Endodermal cell (in vitro differentiated cells): Measurements from ENCODE around the gene IQUB. TPM values are rescaled to one million over a fixed set of nuclear protein-coding genes. Genes with fewer than 3 reads are reported as not detected.
"Not testable (repeated sequence)": the region's sequence is repeated elsewhere in the genome, so short reads cannot be mapped to it uniquely, and the experiment has no call there.

Experiments used
- DNase-seq: peaks from one replicate; pipeline ENCODE4 v3.0.0-alpha.2; 2017
- H3K27ac ChIP-seq: 2 replicates; pipeline ENCODE4 v1.5.1; 2013; ENCODE audit warnings: mild to moderate bottlenecking, low read depth, low read length, moderate library complexity
- H3K27me3 ChIP-seq: 2 replicates; pipeline ENCODE4 v1.6.1; 2013; ENCODE audit warnings: mild to moderate bottlenecking, low read length, moderate library complexity; ENCODE audit not compliant: insufficient read depth, control insufficient read depth, poor library complexity, severe bottlenecking
- H3K36me3 ChIP-seq: 2 replicates; pipeline ENCODE4 v1.7.0; 2013; ENCODE audit warnings: mild to moderate bottlenecking, low read length, moderate library complexity; ENCODE audit not compliant: control insufficient read depth, insufficient read depth
- H3K4me1 ChIP-seq: one replicate; pipeline ENCODE4 v1.7.0; 2013; ENCODE audit warnings: low read length; ENCODE audit not compliant: control insufficient read depth, insufficient read depth
- H3K4me3 ChIP-seq: 2 replicates; pipeline ENCODE4 v1.5.1; 2013; ENCODE audit warnings: mild to moderate bottlenecking, low read length, moderate library complexity
- H3K9ac ChIP-seq: 2 replicates; pipeline ENCODE4 v1.6.1; 2013; ENCODE audit warnings: mild to moderate bottlenecking, low read length, moderate library complexity; ENCODE audit not compliant: poor library complexity, severe bottlenecking; ENCODE audit errors: extremely low read depth
- H3K9me3 ChIP-seq: 2 replicates; pipeline ENCODE4 v1.6.1; 2013; ENCODE audit warnings: mild to moderate bottlenecking, low read length, moderate library complexity; ENCODE audit not compliant: control insufficient read depth
- H3K27ac Mint-ChIP-seq: 2 replicates; pipeline ENCODE4 v1.8.0; 2020; ENCODE audit warnings: mixed read lengths
- H3K27me3 Mint-ChIP-seq: 2 replicates; pipeline ENCODE4 v1.8.0; 2021; ENCODE audit warnings: mild to moderate bottlenecking, mixed read lengths; ENCODE audit not compliant: insufficient read depth
- H3K36me3 Mint-ChIP-seq: 2 replicates; pipeline ENCODE4 v1.8.0; 2020; ENCODE audit warnings: low read depth, mixed read lengths
- H3K4me1 Mint-ChIP-seq: 2 replicates; pipeline ENCODE4 v1.8.0; 2020; ENCODE audit warnings: mixed read lengths
- H3K4me3 Mint-ChIP-seq: 2 replicates; pipeline ENCODE4 v1.8.0; 2020; ENCODE audit warnings: mild to moderate bottlenecking, moderate library complexity, mixed read lengths
- H3K9me3 Mint-ChIP-seq: 2 replicates; pipeline ENCODE4 v1.8.0; 2020; ENCODE audit warnings: mild to moderate bottlenecking, mixed read lengths
- CTCF ChIP-seq: fragments of 200-600 bp; sonication (generic); conservative IDR thresholded peaks from 2 replicates; pipeline ENCODE4 v1.5.0; 2021; ENCODE audit warnings: antibody characterized with exemption, mild to moderate bottlenecking
- WGBS, 2 experiments: methylation state at CpG; one replicate each; pipeline versions ENCODE4 v1.1.5 to v1.1.7; 2013; ENCODE audit warnings: missing lambda C conversion rate in 2 of 2, mixed read lengths in 1 of 2; ENCODE audit not compliant: insufficient coverage in 1 of 2, insufficient read length in 1 of 2; 5-methylcytosine and 5-hydroxymethylcytosine counted together
- total RNA-seq, 2 donors: library from RNA; stranded (reverse); fragmentation: NEBNext Ultra II Directional in 1 of 2; extraction: Animal tissue kit (Norgen Biotek cat#: 25700) in 1 of 2; gene quantifications; 2 replicates in 1 of 2; 3 replicates in 1 of 2; pipeline ENCODE4 v1.2.1, GENCODE V29; 2021

IQUB gene
- total RNA-seq, 2 donors from 2014 or later: 0.88 to 2.1 TPM

GRCh38 chr7:123528265-123528664 lies 6.1 kb downstream of the IQUB start:
- Mint-ChIP-seq H3K4me3 (peak overlapping the region; percentile 77), H3K36me3 (no peaks in the 10 kb centered on the region), H3K27me3 (peaks cover 11% of the 10 kb centered on the region), H3K4me1 (peaks cover 6% of the 10 kb centered on the region), H3K27ac (peak overlapping the region; percentile 96), H3K9me3 (peaks cover 4% of the 10 kb centered on the region)
- no peaks in the 10 kb centered on the region for H3K36me3 ChIP-seq
- no peak for DNase-seq
- H3K4me3 ChIP-seq: no peak overlapping the region
- no peak overlapping the region for H3K9ac ChIP-seq
- no peaks in the 10 kb centered on the region for H3K4me1 ChIP-seq
- H3K27ac ChIP-seq: no peak overlapping the region
- H3K9me3 ChIP-seq: peaks cover 4% of the 10 kb centered on the region
- peaks cover 4% of the 10 kb centered on the region for H3K27me3 ChIP-seq
- TF ChIP-seq CTCF: no peak
- WGBS, 2 experiments: 45% methylated on average over 5 of the region's 5 CpGs; no CpG with 5 or more reads in 1 of the 2 experiments

- DNase-seq, H3K4me1 ChIP-seq, H3K27me3 ChIP-seq, H3K4me3 ChIP-seq, H3K9me3 ChIP-seq, H3K9ac ChIP-seq, H3K27me3 Mint-ChIP-seq, H3K27ac ChIP-seq, H3K9me3 Mint-ChIP-seq, H3K4me1 Mint-ChIP-seq, H3K36me3 Mint-ChIP-seq, H3K36me3 ChIP-seq: not testable (repeated sequence)
- Mint-ChIP-seq H3K4me3 (peak overlapping the region; percentile 77), H3K27ac (peak overlapping the region; percentile 96)
- WGBS, 2 experiments: 43% methylated on average over 18 of the region's 24 CpGs; no CpG with 5 or more reads in 1 of the 2 experiments
These were observed 6.6 kb downstream of the IQUB start for GRCh38 chr7:123527712-123528225.

- H3K4me3 ChIP-seq, H3K4me1 ChIP-seq, H3K36me3 ChIP-seq, H3K36me3 Mint-ChIP-seq, H3K27me3 ChIP-seq, H3K27me3 Mint-ChIP-seq, H3K4me1 Mint-ChIP-seq, H3K9me3 Mint-ChIP-seq, H3K9me3 ChIP-seq, DNase-seq, H3K9ac ChIP-seq, H3K27ac ChIP-seq, H3K27ac Mint-ChIP-seq, H3K4me3 Mint-ChIP-seq: not testable (repeated sequence)
- 86% methylated on average over 6 of the region's 7 CpGs; no CpG with 5 or more reads in 1 of the 2 experiments for WGBS, 2 experiments
These were observed 7.9 kb downstream of the IQUB start for GRCh38 chr7:123526533-123526932.

GRCh38 chr7:123522066-123522465 lies 12.3 kb downstream of the IQUB start:
- Mint-ChIP-seq H3K4me1 (no peaks in the 10 kb centered on the region), H3K36me3 (no peaks in the 10 kb centered on the region), H3K27ac (no peak overlapping the region), H3K9me3 (peaks cover 3% of the 10 kb centered on the region), H3K27me3 (no peaks in the 10 kb centered on the region), H3K4me3 (no peak overlapping the region)
- Histone ChIP-seq H3K27ac (no peak overlapping the region), H3K9ac (no peak overlapping the region), H3K9me3 (no peaks in the 10 kb centered on the region), H3K4me3 (no peak overlapping the region), H3K36me3 (no peaks in the 10 kb centered on the region), H3K27me3 (no peaks in the 10 kb centered on the region), H3K4me1 (no peaks in the 10 kb centered on the region)
- TF ChIP-seq CTCF: no peak
- WGBS, 2 experiments: 75 to 96% methylated on average over 1 to 2 of the region's 2 CpGs
- no peak for DNase-seq
